ENCODE results near the gene POLR2H. TPM values are rescaled to one million over a fixed set of nuclear protein-coding genes. Genes with fewer than 3 reads are reported as not detected.

POLR2H gene
- total and polyA plus RNA-seq, 3 donors from 2014 or later, result 65.0 to 76.4 (median 72.2) TPM

DNA sequence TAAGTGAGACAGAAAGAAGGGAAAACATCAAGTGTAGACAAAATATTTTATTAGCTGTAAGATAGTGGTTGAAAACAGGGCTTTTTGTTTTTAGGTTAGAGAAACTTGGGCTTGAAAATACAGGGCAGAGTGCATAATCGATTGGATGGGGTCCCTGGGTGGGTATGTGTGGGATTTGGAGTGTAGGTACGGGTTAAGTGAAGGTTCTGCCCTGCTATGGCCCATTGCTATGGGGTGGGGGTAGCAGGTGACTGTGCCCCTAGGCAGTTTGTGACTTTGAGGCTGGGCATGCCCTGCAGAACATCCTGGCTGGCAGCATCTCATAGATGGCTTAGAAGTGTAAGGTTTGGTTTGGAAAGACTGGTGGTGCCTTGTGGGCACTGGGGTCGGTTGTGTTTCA is 27.8 kb upstream of the POLR2H start:
- Histone ChIP-seq H3K36me3 (ENCODE audit: low read depth, missing control alignments) (peaks cover 3% of the 10 kb centered on the region), H3K4me1 (peaks cover 26% of the 10 kb centered on the region), H3K4me3 (no peak overlapping the region), H3K27me3 (no peaks in the 10 kb centered on the region), H3K27ac (no peak overlapping the region), H3K9me3 (no peaks in the 10 kb centered on the region)
- TF ChIP-seq POLR2A (IDR thresholded peaks at IDR 0.05) (no peak), CTCF (IDR thresholded peaks at IDR 0.05) (no peak)
- intact Hi-C loops (cut with DNase I; ENCODE audit: low total_unique reads), result no loop called here
- DNase-seq, result no peak
- WGBS, 2 donors, result 81 to 85% methylated on average over 3 of the region's 3 CpGs

GRCh38 chr3:184334470-184335158 is 26.9 kb upstream of the POLR2H start:
- H3K36me3 ChIP-seq (ENCODE audit: low read depth, missing control alignments), result no peaks in the 10 kb centered on the region
- intact Hi-C loops (cut with DNase I; ENCODE audit: low total_unique reads), result no loop called here

DNA sequence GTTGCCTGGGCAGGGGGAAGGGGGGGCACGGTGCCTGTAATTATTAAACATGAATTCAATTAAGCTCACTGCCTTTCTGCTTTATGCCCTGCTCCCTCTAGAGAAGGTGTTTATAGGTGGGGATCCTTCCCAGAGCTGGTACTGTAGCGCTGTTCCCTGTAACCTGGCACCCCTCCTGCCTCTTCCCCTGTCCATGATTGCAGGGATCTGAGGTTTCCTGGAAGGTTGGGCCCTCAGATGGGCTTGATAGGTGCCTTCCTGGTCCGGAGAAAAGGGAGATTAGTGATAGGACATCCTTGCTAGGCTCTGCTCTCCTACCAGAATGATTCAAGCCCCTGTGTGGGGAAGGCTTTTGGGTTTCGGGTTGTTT is 26.2 kb upstream of the POLR2H start:
- no peak for DNase-seq
- TF ChIP-seq CTCF (IDR thresholded peaks at IDR 0.05) (no peak), POLR2A (IDR thresholded peaks at IDR 0.05) (no peak)
- no peaks in the 10 kb centered on the region for H3K27me3 ChIP-seq
- WGBS, 2 donors, result 32 to 40% methylated on average over 3 to 4 of the region's 4 CpGs
- no peaks in the 10 kb centered on the region for H3K9me3 ChIP-seq
- intact Hi-C loops (cut with DNase I; ENCODE audit: low total_unique reads), result no loop called here
- peak overlapping the region; percentile 77 to 95 for H3K4me3 ChIP-seq
- peak overlapping the region; percentile 96 to 98 for H3K27ac ChIP-seq
- no peaks in the 10 kb centered on the region for H3K36me3 ChIP-seq (ENCODE audit: low read depth, missing control alignments)
- peaks cover 31% of the 10 kb centered on the region for H3K4me1 ChIP-seq

More at GRCh38 chr3:184334470-184335158, 26.9 kb upstream of the POLR2H start:
- Histone ChIP-seq H3K27ac (peak overlapping the region; percentile 96 to 98), H3K9me3 (no peaks in the 10 kb centered on the region), H3K27me3 (no peaks in the 10 kb centered on the region), H3K4me1 (peaks cover 31% of the 10 kb centered on the region), H3K4me3 (no peak overlapping the region)
- TF ChIP-seq CTCF (IDR thresholded peaks at IDR 0.05) (no peak), POLR2A (IDR thresholded peaks at IDR 0.05) (no peak)
- DNase-seq, result no peak
- WGBS, 2 donors, result 82% methylated on average over 13 to 15 of the region's 15 CpGs

- H3K4me3 ChIP-seq, result peak overlapping the region; percentile 77 to 95
- peak overlapping the region; percentile 96 to 98 for H3K27ac ChIP-seq
- DNase-seq, result peak; percentile 94
- no peaks in the 10 kb centered on the region for H3K27me3 ChIP-seq
- peaks cover 31% of the 10 kb centered on the region for H3K4me1 ChIP-seq
- no peaks in the 10 kb centered on the region for H3K9me3 ChIP-seq
- TF ChIP-seq POLR2A (IDR thresholded peaks at IDR 0.05), result peak; percentile 86
- TF ChIP-seq CTCF (IDR thresholded peaks at IDR 0.05), result no peak
- intact Hi-C loops (cut with DNase I; ENCODE audit: low total_unique reads), result no loop called here
- H3K36me3 ChIP-seq (ENCODE audit: low read depth, missing control alignments), result no peaks in the 10 kb centered on the region
- 0% methylated on average over 6 to 66 of the region's 77 CpGs for WGBS, 2 donors
These were observed 25.6 kb upstream of the POLR2H start for GRCh38 chr3:184335661-184336546.
